ENCODE data around the gene RUBCNL. TPM values are rescaled to one million over a fixed set of nuclear protein-coding genes. Genes with fewer than 3 reads are reported as not detected.

RUBCNL gene
- total and polyA plus RNA-seq, 2 donors (not counting 3 experiments of a cell fraction or from before 2014, with no cell fraction given), result not detected

GRCh38 chr13:46350003-46350402 lies 37.0 kb downstream of the RUBCNL start:
- H3K79me2 ChIP-seq (ENCODE audit: control insufficient read depth, insufficient read depth, low read length), result no peaks in the 10 kb centered on the region
- intact Hi-C loops (cut with micrococcal nuclease), result no loop called here
- no TSS peak for BruUV-seq (replicated peaks)

GRCh38 chr13:46348961-46349360 lies 38.1 kb downstream of the RUBCNL start:
- Histone ChIP-seq H3K36me3 (ENCODE audit: control insufficient read depth in 2 of 2, extremely low read depth in 1 of 2, insufficient read depth in 2 of 2, low read length in 2 of 2) (no peaks in the 10 kb centered on the region), H3K9ac (replicated peaks; ENCODE audit: extremely low read depth, insufficient read depth, low read length) (no peak overlapping the region), H3K9me3 (replicated peaks; ENCODE audit: control insufficient read depth, insufficient read depth, low read length) (no peaks in the 10 kb centered on the region), H3K4me3 (replicated peaks in 1 of 3; ENCODE audit: insufficient read depth in 1 of 3, low read depth in 1 of 3, low read length in 3 of 3) (no peak overlapping the region), H4K20me1 (replicated peaks; ENCODE audit: control insufficient read depth, extremely low read depth, insufficient read depth, low read length) (no peaks in the 10 kb centered on the region), H3K4me2 (ENCODE audit: insufficient read depth, low read length) (no peak overlapping the region), H3K79me2 (ENCODE audit: control insufficient read depth, insufficient read depth, low read length) (no peaks in the 10 kb centered on the region), H3K9me1 (replicated peaks; ENCODE audit: control insufficient read depth, extremely low read depth, insufficient read depth, low read length) (no peaks in the 10 kb centered on the region), H3K4me1 (ENCODE audit: control insufficient read depth, extremely low read depth, insufficient read depth, low read length) (no peaks in the 10 kb centered on the region), H3K27me3 (ENCODE audit: control insufficient read depth in 2 of 2, insufficient read depth in 2 of 2, low read length in 2 of 2) (no peaks in the 10 kb centered on the region), H3K27ac (ENCODE audit: insufficient read depth, low read depth, low read length) (no peak overlapping the region), H2AFZ (ENCODE audit: low read depth, low read length) (no peak overlapping the region)
- ChIA-PET POLR2A (no interaction called here), CTCF (no interaction called here)
- intact Hi-C loops (cut with micrococcal nuclease), result no loop called here
- BruUV-seq (replicated peaks), result no TSS peak
- DNase-seq (ENCODE audit: low read depth, low spot score) (no peak), FAIRE-seq (no peak)
- dilution Hi-C loops (cut with MboI; ENCODE audit: extremely low pct_ligation_motif_present, low sequenced_read_pairs), result no loop called here
- TF ChIP-seq MYC (IDR thresholded peaks at IDR 0.05; ENCODE audit: low read depth, low read length) (no peak), EZH2 (IDR thresholded peaks at IDR 0.05; ENCODE audit: borderline replicate concordance, low read depth, low read length, severe bottlenecking) (no peak), GATA2 (IDR thresholded peaks at IDR 0.05; ENCODE audit: insufficient read depth, insufficient read length, low read depth, low read length) (no peak)

More at GRCh38 chr13:46350003-46350402, 37.0 kb downstream of the RUBCNL start:
- Histone ChIP-seq H3K4me3 (replicated peaks in 1 of 3; ENCODE audit: insufficient read depth in 1 of 3, low read depth in 1 of 3, low read length in 3 of 3) (no peak overlapping the region), H3K9me1 (replicated peaks; ENCODE audit: control insufficient read depth, extremely low read depth, insufficient read depth, low read length) (no peaks in the 10 kb centered on the region), H3K9ac (replicated peaks; ENCODE audit: extremely low read depth, insufficient read depth, low read length) (no peak overlapping the region), H4K20me1 (replicated peaks; ENCODE audit: control insufficient read depth, extremely low read depth, insufficient read depth, low read length) (no peaks in the 10 kb centered on the region), H3K27ac (ENCODE audit: insufficient read depth, low read depth, low read length) (no peak overlapping the region), H3K36me3 (ENCODE audit: control insufficient read depth in 2 of 2, extremely low read depth in 1 of 2, insufficient read depth in 2 of 2, low read length in 2 of 2) (no peaks in the 10 kb centered on the region), H2AFZ (ENCODE audit: low read depth, low read length) (no peak overlapping the region), H3K9me3 (replicated peaks; ENCODE audit: control insufficient read depth, insufficient read depth, low read length) (no peaks in the 10 kb centered on the region), H3K4me1 (ENCODE audit: control insufficient read depth, extremely low read depth, insufficient read depth, low read length) (no peaks in the 10 kb centered on the region), H3K4me2 (ENCODE audit: insufficient read depth, low read length) (no peak overlapping the region), H3K27me3 (ENCODE audit: control insufficient read depth in 2 of 2, insufficient read depth in 2 of 2, low read length in 2 of 2) (no peaks in the 10 kb centered on the region)
- DNase-seq (ENCODE audit: low read depth, low spot score), result no peak
- dilution Hi-C loops (cut with MboI; ENCODE audit: extremely low pct_ligation_motif_present, low sequenced_read_pairs), result no loop called here
- CTCF ChIA-PET, result no interaction called here
- FAIRE-seq, result no peak
- POLR2A ChIA-PET, result no interaction called here
- TF ChIP-seq POLR2A (IDR thresholded peaks at IDR 0.05; ENCODE audit: low read depth, low read length), result no peak
- no peak for TF ChIP-seq MYC (IDR thresholded peaks at IDR 0.05; ENCODE audit: low read depth, low read length)
- no peak for TF ChIP-seq JUN (IDR thresholded peaks at IDR 0.05; ENCODE audit: borderline replicate concordance, insufficient read depth, insufficient read length, low read depth)
- TF ChIP-seq GATA2 (IDR thresholded peaks at IDR 0.05; ENCODE audit: insufficient read depth, insufficient read length, low read depth, low read length), result no peak
- no peak for TF ChIP-seq FOS (IDR thresholded peaks at IDR 0.05; ENCODE audit: borderline replicate concordance, insufficient read depth, low read length)
